GM19395 (cell line): Measurements from ENCODE around the gene CUX1.
A peak's percentile ranks its signal among the peaks of the same experiment; 100 is the strongest.

ENCODE experiments used
- ATAC-seq: cut with Tn5 transposase; IDR thresholded peaks from one replicate; pipeline ENCODE4 v1.9.1; 2021; ENCODE audit warnings: mild to moderate bottlenecking, moderate library complexity; ENCODE audit not compliant: unreplicated experiment

The CUX1 gene

GRCh38 chr7:102275123-102275703, 457.8 kb downstream of the CUX1 start:
- ATAC-seq, result no peak

- no peak for ATAC-seq
Observed at GRCh38 chr7:102277901-102278300, 460.5 kb downstream of the CUX1 start.

- peak; percentile 77 for ATAC-seq
Observed at GRCh38 chr7:102279537-102280400, 462.3 kb downstream of the CUX1 start.

- ATAC-seq, result no peak
Observed at GRCh38 chr7:102280521-102280920, 463.1 kb downstream of the CUX1 start.

- ATAC-seq, result no peak
Observed at GRCh38 chr7:102281785-102282184, 464.4 kb downstream of the CUX1 start.

- no peak for ATAC-seq
Observed at GRCh38 chr7:102282465-102283362, 465.3 kb downstream of the CUX1 start.

- no peak for ATAC-seq
Observed at GRCh38 chr7:102283477-102284189, 466.2 kb downstream of the CUX1 start.

GRCh38 chr7:102284399-102284798, 467.0 kb downstream of the CUX1 start:
- ATAC-seq, result no peak

GRCh38 chr7:102284891-102285539, 467.6 kb downstream of the CUX1 start:
- no peak for ATAC-seq

- ATAC-seq, result no peak
Observed at GRCh38 chr7:102285540-102286236, 468.3 kb downstream of the CUX1 start.

GRCh38 chr7:102286237-102287110, 469.0 kb downstream of the CUX1 start, which contains the start of gene SH2B2:
TSS of gene SH2B2 (plus strand) at chr7:102286868. CDS start at chr7:102300551, 13,683 bp downstream.
- no peak for ATAC-seq

GRCh38 chr7:102287111-102287980, 469.9 kb downstream of the CUX1 start:
- ATAC-seq, result no peak

GRCh38 chr7:102287981-102288278, 470.5 kb downstream of the CUX1 start:
- no peak for ATAC-seq

- ATAC-seq, result no peak
Observed at GRCh38 chr7:102288285-102288930, 471.0 kb downstream of the CUX1 start.

- no peak for ATAC-seq
Observed at GRCh38 chr7:102289057-102289456, 471.6 kb downstream of the CUX1 start.

GRCh38 chr7:102291056-102291915, 473.9 kb downstream of the CUX1 start:
- peak; percentile 48 for ATAC-seq
